H1 (cell line): ENCODE results near the gene DYNC2H1. TPM values are rescaled to one million over a fixed set of nuclear protein-coding genes. Genes with fewer than 3 reads are reported as not detected.

Experiments used
- CTCF ChIA-PET: fragments of 300-600 bp; sonication (Branson Sonifier 250); formaldehyde crosslinking; loops from one replicate; lab custom pipeline; 2021; ENCODE audit not compliant: partially characterized antibody; lab: Charles Lee
- POLR2A ChIA-PET: fragments of 300-600 bp; sonication (Branson Sonifier 250); formaldehyde crosslinking; loops from one replicate; lab custom pipeline; 2021; ENCODE audit warnings: inconsistent platforms; ENCODE audit not compliant: partially characterized antibody; lab: Charles Lee
- DNase-seq, 2 experiments: peaks; one replicate each; pipeline versions ENCODE4 v3.0.0 to v3.0.0-alpha.2; 2010 to 2022; ENCODE audit warnings: low spot score in 2 of 2, low read depth in 1 of 2, mixed read lengths in 1 of 2
- FAIRE-seq: peaks from 2 replicates; lab custom pipeline; 2011; peaks lifted over from hg19 to GRCh38; lab: Jason Lieb, UNC
- H2AFZ ChIP-seq: 2 replicates; pipeline ENCODE4 v1.8.1; 2012; ENCODE audit warnings: low read length, inconsistent platforms
- H2AK5ac ChIP-seq: 2 replicates; pipeline ENCODE4 v1.6.1; 2013; ENCODE audit warnings: low read depth, low read length
- H2BK120ac ChIP-seq: replicated peaks from 2 replicates; pipeline ENCODE3; 2013; ENCODE audit warnings: low read depth, low read length, inconsistent platforms
- H2BK12ac ChIP-seq: 2 replicates; pipeline ENCODE4 v1.6.1; 2013; ENCODE audit warnings: low read depth, low read length
- H2BK15ac ChIP-seq: 2 replicates; pipeline ENCODE4 v1.6.1; 2013; ENCODE audit warnings: low read length
- H2BK20ac ChIP-seq: 2 replicates; pipeline ENCODE4 v1.6.1; 2013; ENCODE audit warnings: low read length
- H2BK5ac ChIP-seq: 2 replicates; pipeline ENCODE4 v1.6.1; 2013; ENCODE audit warnings: low read depth, low read length
- H3K14ac ChIP-seq: 2 replicates; pipeline ENCODE4 v1.6.1; 2013; ENCODE audit warnings: inconsistent platforms; ENCODE audit not compliant: insufficient read length
- H3K18ac ChIP-seq: 2 replicates; pipeline ENCODE4 v1.6.1; 2013; ENCODE audit warnings: low read length; ENCODE audit errors: extremely low read depth
- H3K23ac ChIP-seq: 2 replicates; pipeline ENCODE4 v1.6.1; 2013; ENCODE audit warnings: inconsistent platforms; ENCODE audit not compliant: insufficient read length
- H3K23me2 ChIP-seq: 2 replicates; pipeline ENCODE4 v1.6.1; 2013; ENCODE audit warnings: low read depth, low read length
- H3K27ac ChIP-seq: 2 replicates; pipeline ENCODE4 v1.6.1; 2011; ENCODE audit warnings: low read depth, low read length, inconsistent platforms
- H3K27me3 ChIP-seq, 4 experiments: replicated peaks in 1 of 4; 1 replicate in 1 of 4; 2 replicates in 3 of 4; pipeline versions ENCODE4 v1.6.1 to v1.8.1; 2011 to 2013; ENCODE audit warnings: low read length in 3 of 4, mild to moderate bottlenecking in 3 of 4, inconsistent platforms in 2 of 4, mixed read lengths in 2 of 4, moderate library complexity in 1 of 4; ENCODE audit not compliant: control insufficient read depth in 3 of 4, insufficient read depth in 3 of 4; ENCODE audit errors: extremely low read depth in 1 of 4
- H3K36me3 ChIP-seq, 4 experiments: 2 replicates each; pipeline versions ENCODE4 v1.6.1 to v1.8.1; 2011 to 2013; ENCODE audit warnings: mild to moderate bottlenecking in 4 of 4, low read length in 3 of 4, moderate library complexity in 2 of 4, control low read depth in 1 of 4, inconsistent platforms in 1 of 4; ENCODE audit not compliant: insufficient read depth in 4 of 4, control insufficient read depth in 2 of 4
- H3K4ac ChIP-seq: replicated peaks from 2 replicates; pipeline ENCODE3; 2013; ENCODE audit warnings: low read length, low read depth, mixed read lengths, inconsistent platforms; ENCODE audit not compliant: insufficient read length
- H3K4me1 ChIP-seq, 4 experiments: replicated peaks in 1 of 4; 1 replicate in 1 of 4; 2 replicates in 3 of 4; pipeline versions ENCODE4 v1.6.1 to v1.8.1; 2011 to 2013; ENCODE audit warnings: low read length in 3 of 4, inconsistent platforms in 2 of 4, mixed read lengths in 1 of 4; ENCODE audit not compliant: insufficient read depth in 4 of 4, control insufficient read depth in 3 of 4
- H3K4me2 ChIP-seq, 2 experiments: 2 replicates each; pipeline versions ENCODE4 v1.6.1 to v1.8.1; 2011 to 2013; ENCODE audit warnings: low read depth in 2 of 2, low read length in 2 of 2, control low read depth in 1 of 2, inconsistent platforms in 1 of 2, mild to moderate bottlenecking in 1 of 2; ENCODE audit not compliant: insufficient read depth in 1 of 2
- H3K4me3 ChIP-seq, 4 experiments: fragments of 200-600, 300-600 bp in 1 of 4; sonication (generic), shearing (Covaris generic), sonication (Bioruptor Twin) in 1 of 4; 2 replicates each; pipeline versions ENCODE4 v1.5.1 to v1.8.1; 2011 to 2016; ENCODE audit warnings: low read length in 4 of 4, low read depth in 3 of 4, control low read depth in 2 of 4, inconsistent platforms in 2 of 4, mild to moderate bottlenecking in 2 of 4, mixed read lengths in 1 of 4, moderate library complexity in 1 of 4; ENCODE audit not compliant: insufficient read depth in 2 of 4; ENCODE audit errors: extremely low read depth in 1 of 4
- H3K56ac ChIP-seq: replicated peaks from 2 replicates; pipeline ENCODE3; 2013; ENCODE audit warnings: low read depth, mild to moderate bottlenecking, mixed read lengths, low read length, inconsistent platforms; ENCODE audit not compliant: insufficient read length
- H3K79me1 ChIP-seq: 2 replicates; pipeline ENCODE4 v1.6.1; 2013; ENCODE audit warnings: low read depth, low read length, control low read depth
- H3K79me2 ChIP-seq, 2 experiments: 2 replicates each; pipeline versions ENCODE4 v1.6.1 to v1.8.1; 2012 to 2013; ENCODE audit warnings: low read length in 2 of 2, mild to moderate bottlenecking in 2 of 2, inconsistent platforms in 1 of 2; ENCODE audit not compliant: insufficient read depth in 2 of 2, control insufficient read depth in 1 of 2
- H3K9ac ChIP-seq, 4 experiments: replicated peaks in 1 of 4; 1 replicate in 1 of 4; 2 replicates in 3 of 4; pipeline versions ENCODE4 v1.6.1 to v1.8.1; 2011 to 2013; ENCODE audit warnings: low read depth in 3 of 4, low read length in 3 of 4, control low read depth in 2 of 4, mild to moderate bottlenecking in 2 of 4, moderate library complexity in 2 of 4, inconsistent platforms in 1 of 4; ENCODE audit errors: extremely low read depth in 1 of 4
- H3K9me3 ChIP-seq, 2 experiments: 2 replicates each; pipeline versions ENCODE4 v1.6.1 to v1.8.1; 2012 to 2013; ENCODE audit warnings: mild to moderate bottlenecking in 2 of 2, moderate library complexity in 2 of 2, control low read depth in 1 of 2, inconsistent platforms in 1 of 2, low read depth in 1 of 2, low read length in 1 of 2, mixed read lengths in 1 of 2; ENCODE audit not compliant: insufficient read depth in 2 of 2
- H4K20me1 ChIP-seq, 2 experiments: replicated peaks in 1 of 2; 2 replicates each; pipeline versions ENCODE3 to v1.8.1; 2011 to 2013; ENCODE audit warnings: inconsistent platforms in 2 of 2, low read length in 2 of 2, mild to moderate bottlenecking in 1 of 2; ENCODE audit not compliant: insufficient read depth in 2 of 2, control insufficient read depth in 1 of 2
- H4K5ac ChIP-seq: 2 replicates; pipeline ENCODE4 v1.6.1; 2013; ENCODE audit warnings: low read length, low read depth, mixed read lengths, inconsistent platforms; ENCODE audit not compliant: insufficient read length
- H4K8ac ChIP-seq: 2 replicates; pipeline ENCODE4 v1.8.0; 2013; ENCODE audit warnings: mild to moderate bottlenecking, moderate library complexity, low read length, inconsistent platforms; ENCODE audit not compliant: insufficient read depth; ENCODE audit errors: extremely low read depth
- H4K91ac ChIP-seq: replicated peaks from 2 replicates; pipeline ENCODE3; 2013; ENCODE audit warnings: low read length, mixed read lengths, inconsistent platforms; ENCODE audit not compliant: insufficient read length
- WGBS, 2 experiments: shearing (Covaris generic) in 1 of 2; methylation state at CpG; one replicate each; pipeline versions ENCODE4 v1.1.6 to v1.1.7; 2013 to 2015; ENCODE audit warnings: low lambda C conversion rate in 2 of 2, mixed read lengths in 2 of 2, inconsistent platforms in 1 of 2, low coverage in 1 of 2, missing lambda C conversion rate in 1 of 2; ENCODE audit not compliant: insufficient replicate concordance in 2 of 2, insufficient coverage in 1 of 2, insufficient read length in 1 of 2; ENCODE audit errors: extremely low coverage in 1 of 2, missing lambda C conversion rate in 1 of 2; 5-methylcytosine and 5-hydroxymethylcytosine counted together
- polyA plus RNA-seq, 7 experiments: library from polyadenylated mRNA; depleted of rRNA in 3 of 7; stranded (reverse) in 5 of 7; unstranded in 2 of 7; fragments of >200 nt in 5 of 7; fragments of 200-250 nt in 2 of 7; gene quantifications; 1 replicate in 5 of 7; 2 replicates in 1 of 7; 4 replicates in 1 of 7; pipeline versions ENCODE4 v1.2.1 to v1.2.3, GENCODE V29; 2011 to 2013; ENCODE audit warnings: missing spikeins in 2 of 7, mixed read lengths in 2 of 7
- total RNA-seq: library from RNA; stranded (reverse); fragmentation: NEBNext Ultra II Directional; extraction: Animal tissue kit (Norgen Biotek cat#: 25700); gene quantifications from 2 replicates; pipeline ENCODE4 v1.2.1, GENCODE V29; 2021

The DYNC2H1 gene
- total and polyA plus RNA-seq, 2 of the 8 experiments (the other 6 are each of a cell fraction or from before 2014, with no cell fraction given), result 6.2 to 12.0 TPM

- no peaks in the 10 kb centered on the region for H3K36me3 ChIP-seq
- no peak overlapping the region for H3K56ac ChIP-seq
- H2AFZ ChIP-seq, result no peak overlapping the region
- no peaks in the 10 kb centered on the region for H3K79me1 ChIP-seq
- FAIRE-seq (no peak), DNase-seq (no peak)
- ChIA-PET CTCF (interaction anchor here (1.4 kb wide), 1 partner anchor 43 kb away, joined by 4 read pairs; no protein-coding TSS in a partner anchor), POLR2A (no interaction called here)
- H2BK120ac ChIP-seq, result no peak overlapping the region
- no peak overlapping the region for H2BK5ac ChIP-seq
- no peaks in the 10 kb centered on the region for H3K9me3 ChIP-seq
- no peaks in the 10 kb centered on the region for H4K20me1 ChIP-seq
- no peak overlapping the region for H2BK12ac ChIP-seq
- no peak overlapping the region for H3K4ac ChIP-seq
- no peak overlapping the region for H3K23ac ChIP-seq
- no peak overlapping the region for H2AK5ac ChIP-seq
- H4K8ac ChIP-seq, result no peak overlapping the region
- H3K9ac ChIP-seq, result no peak overlapping the region
- H2BK15ac ChIP-seq, result no peak overlapping the region
- H3K27me3 ChIP-seq, result no peaks in the 10 kb centered on the region
- H2BK20ac ChIP-seq, result no peak overlapping the region
- WGBS, 2 experiments, result 100% methylated on average over 1 of the region's 1 CpG; no CpG with 5 or more reads in 1 of the 2 experiments
- no peaks in the 10 kb centered on the region for H3K79me2 ChIP-seq
- H3K4me3 ChIP-seq, result no peak overlapping the region
- no peak overlapping the region for H4K91ac ChIP-seq
- no peaks in the 10 kb centered on the region for H3K23me2 ChIP-seq
- no peaks in the 10 kb centered on the region for H3K4me1 ChIP-seq
- no peak overlapping the region for H3K27ac ChIP-seq
- no peak overlapping the region for H3K14ac ChIP-seq
- H3K18ac ChIP-seq, result no peak overlapping the region
- H3K4me2 ChIP-seq, result no peak overlapping the region
- no peak overlapping the region for H4K5ac ChIP-seq
Measured at GRCh38 chr11:103368145-103368544, 258.9 kb downstream of the DYNC2H1 start.
